D721Med (cell line): ENCODE measurements around the gene JARID2.

Source experiments
- DNase-seq: peaks from one replicate; pipeline ENCODE4 v3.0.0; 2011; ENCODE audit warnings: low spot score; ENCODE audit not compliant: insufficient read length
- FAIRE-seq: peaks from 2 replicates; lab custom pipeline; 2011; peaks lifted over from hg19 to GRCh38; lab: Jason Lieb, UNC
- CTCF ChIP-seq: IDR thresholded peaks from 2 replicates; pipeline ENCODE4 v1.5.1; 2012; ENCODE audit warnings: mild to moderate bottlenecking, control low read depth; ENCODE audit not compliant: insufficient read depth; ENCODE audit errors: missing control alignments

JARID2 gene

GRCh38 chr6:15474196-15474595 lies 228.3 kb downstream of the JARID2 start:
- DNase-seq, result no peak
- no peak for TF ChIP-seq CTCF
- FAIRE-seq, result no peak

GRCh38 chr6:15475261-15475660 lies 229.4 kb downstream of the JARID2 start:
- TF ChIP-seq CTCF, result no peak
- DNase-seq (no peak), FAIRE-seq (no peak)

- TF ChIP-seq CTCF, result no peak
- DNase-seq, result no peak
- FAIRE-seq, result no peak
Observed at GRCh38 chr6:15475872-15476271, 230.0 kb downstream of the JARID2 start.

- no peak for FAIRE-seq
- no peak for DNase-seq
- TF ChIP-seq CTCF, result no peak
Observed at GRCh38 chr6:15476631-15477380, 230.9 kb downstream of the JARID2 start.

- DNase-seq (no peak), FAIRE-seq (no peak)
Observed at GRCh38 chr6:15477746-15478145, 231.9 kb downstream of the JARID2 start.

GRCh38 chr6:15479761-15480160 lies 233.9 kb downstream of the JARID2 start:
- no peak for TF ChIP-seq CTCF
- FAIRE-seq (no peak), DNase-seq (no peak)

More at GRCh38 chr6:15477746-15478145, 231.9 kb downstream of the JARID2 start:
- no peak for TF ChIP-seq CTCF

GRCh38 chr6:15480525-15480924 lies 234.7 kb downstream of the JARID2 start:
- FAIRE-seq, result no peak
- no peak for TF ChIP-seq CTCF
- no peak for DNase-seq
